HEK293 (cell line): ENCODE results near the gene PHYKPL.

Source experiments
- CTCF ChIA-PET: fragments of 350-600 bp; formaldehyde crosslinking; extraction: SDS; loops from one replicate; lab custom pipeline; 2021; ENCODE audit warnings: antibody characterized with exemption; lab: Yijun Ruan, JAX
- POLR2A ChIA-PET: fragments of 300-600 bp; formaldehyde crosslinking; extraction: SDS; loops from one replicate; lab custom pipeline; 2020; ENCODE audit warnings: antibody characterized with exemption, inconsistent platforms; lab: Yijun Ruan, JAX
- H3K27ac ChIP-seq: fragments of 200-500 bp; sonication (Bioruptor generic); 2 replicates; pipeline ENCODE4 v1.5.1; 2014; ENCODE audit warnings: low read depth, low read length, control low read depth, inconsistent platforms; ENCODE audit errors: extremely low read depth
- H3K36me3 ChIP-seq, 2 experiments: fragments of 200-500 bp in 1 of 2; sonication (Bioruptor generic) in 1 of 2; 1 replicate in 1 of 2; 2 replicates in 1 of 2; pipeline ENCODE4 v1.5.1; 2014 to 2017; ENCODE audit warnings: inconsistent platforms in 2 of 2, low read length in 2 of 2; ENCODE audit not compliant: control insufficient read depth in 2 of 2, insufficient read depth in 1 of 2
- H3K4me1 ChIP-seq: fragments of 200-500 bp; sonication (Bioruptor generic); 2 replicates; pipeline ENCODE4 v1.5.1; 2014; ENCODE audit warnings: mild to moderate bottlenecking, low read length, inconsistent platforms; ENCODE audit not compliant: control insufficient read depth, insufficient read depth
- H3K4me3 ChIP-seq: 2 replicates; pipeline ENCODE4 v1.5.1; 2011; ENCODE audit warnings: low read depth, mild to moderate bottlenecking, control low read depth, low read length, moderate library complexity
- H3K9me3 ChIP-seq: fragments of 200-500 bp; sonication (Bioruptor generic); 2 replicates; pipeline ENCODE4 v1.5.1; 2014; ENCODE audit warnings: low read depth, low read length, inconsistent platforms; ENCODE audit not compliant: control insufficient read depth, insufficient read depth
- AEBP2 ChIP-seq: fragments of 450-650 bp; formaldehyde crosslinking; IDR thresholded peaks from 2 replicates; pipeline ENCODE4 v1.5.1; 2016; ENCODE audit warnings: missing biosample characterization, missing genetic modification characterization, borderline replicate concordance
- PRDM6 ChIP-seq: fragments of 450-650 bp; formaldehyde crosslinking; IDR thresholded peaks from 2 replicates; pipeline ENCODE4 v1.5.1; 2017; ENCODE audit warnings: missing biosample characterization, missing genetic modification characterization
- SETDB1 ChIP-seq: IDR thresholded peaks from one replicate; pipeline ENCODE4 v1.6.1; 2017; ENCODE audit warnings: mild to moderate bottlenecking, low read length, moderate library complexity, mixed read lengths; ENCODE audit not compliant: insufficient read length
- ZBTB1 ChIP-seq: fragments of 450-650 bp; formaldehyde crosslinking; IDR thresholded peaks from 2 replicates; pipeline ENCODE4 v1.5.1; 2016; ENCODE audit warnings: missing biosample characterization, missing genetic modification characterization
- ZBTB20 ChIP-seq: fragments of 450-650 bp; formaldehyde crosslinking; IDR thresholded peaks from 2 replicates; pipeline ENCODE4 v1.5.1; 2016; ENCODE audit warnings: missing biosample characterization, missing genetic modification characterization
- ZFP3 ChIP-seq: fragments of 450-650 bp; formaldehyde crosslinking; IDR thresholded peaks from 2 replicates; pipeline ENCODE4 v1.5.1; 2016; ENCODE audit warnings: low read depth, missing biosample characterization, missing genetic modification characterization
- ZFP41 ChIP-seq: fragments of 450-650 bp; formaldehyde crosslinking; IDR thresholded peaks from 2 replicates; pipeline ENCODE4 v1.5.1; 2016; ENCODE audit warnings: missing biosample characterization, missing genetic modification characterization, borderline replicate concordance
- ZNF121 ChIP-seq: fragments of 450-650 bp; formaldehyde crosslinking; IDR thresholded peaks from 2 replicates; pipeline ENCODE4 v1.5.1; 2016; ENCODE audit warnings: missing biosample characterization, missing genetic modification characterization
- ZNF155 ChIP-seq: fragments of 450-650 bp; formaldehyde crosslinking; IDR thresholded peaks from 2 replicates; pipeline ENCODE4 v1.5.1; 2016; ENCODE audit warnings: missing biosample characterization, missing genetic modification characterization
- ZNF157 ChIP-seq: fragments of 450-650 bp; formaldehyde crosslinking; IDR thresholded peaks from 2 replicates; pipeline ENCODE4 v1.5.1; 2016; ENCODE audit warnings: missing biosample characterization, missing genetic modification characterization
- ZNF18 ChIP-seq: fragments of 450-650 bp; formaldehyde crosslinking; IDR thresholded peaks from 2 replicates; pipeline ENCODE4 v1.5.1; 2016; ENCODE audit warnings: missing biosample characterization, missing genetic modification characterization
- ZNF211 ChIP-seq: fragments of 450-650 bp; formaldehyde crosslinking; IDR thresholded peaks from 2 replicates; pipeline ENCODE4 v1.5.1; 2016; ENCODE audit warnings: low read depth, missing biosample characterization, missing genetic modification characterization
- ZNF394 ChIP-seq: fragments of 450-650 bp; formaldehyde crosslinking; IDR thresholded peaks from 2 replicates; pipeline ENCODE4 v1.5.1; 2016; ENCODE audit warnings: missing biosample characterization, missing genetic modification characterization, mild to moderate bottlenecking, moderate library complexity, borderline replicate concordance
- ZNF555 ChIP-seq: fragments of 450-650 bp; formaldehyde crosslinking; conservative IDR thresholded peaks from 2 replicates; pipeline ENCODE4 v1.5.1; 2017; ENCODE audit warnings: missing biosample characterization, mild to moderate bottlenecking, missing genetic modification characterization, inconsistent platforms
- ZNF624 ChIP-seq: fragments of 450-650 bp; formaldehyde crosslinking; IDR thresholded peaks from 2 replicates; pipeline ENCODE4 v1.5.1; 2017; ENCODE audit warnings: missing biosample characterization, missing genetic modification characterization
- ZNF660 ChIP-seq: fragments of 450-650 bp; IDR thresholded peaks from 2 replicates; pipeline ENCODE4 v1.5.1; 2018; ENCODE audit warnings: missing biosample characterization, mild to moderate bottlenecking, missing genetic modification characterization
- ZNF792 ChIP-seq: fragments of 450-650 bp; formaldehyde crosslinking; IDR thresholded peaks from 2 replicates; pipeline ENCODE4 v1.5.1; 2016; ENCODE audit warnings: missing biosample characterization, missing genetic modification characterization

Gene PHYKPL

GRCh38 chr5:178221282-178221681 lies 11.3 kb downstream of the PHYKPL start:
- Histone ChIP-seq H3K36me3 (peaks cover 32 to 74% of the 10 kb centered on the region in 2 experiments), H3K4me3 (no peak overlapping the region), H3K9me3 (no peaks in the 10 kb centered on the region), H3K27ac (no peak overlapping the region), H3K4me1 (no peaks in the 10 kb centered on the region)
- TF ChIP-seq ZFP41 (tag by site-specific recombination) = no peak
- no peak for TF ChIP-seq ZNF394 (tag by site-specific recombination)
- no peak for TF ChIP-seq AEBP2
- TF ChIP-seq ZNF157 (tag by site-specific recombination) = no peak
- no peak for TF ChIP-seq ZNF555 (tag by site-specific recombination)
- no peak for TF ChIP-seq ZNF624 (tag by site-specific recombination)
- TF ChIP-seq ZBTB1 (tag by site-specific recombination) = no peak
- no peak for TF ChIP-seq SETDB1
- ChIA-PET CTCF (no interaction called here), POLR2A (interaction anchor here (0.9 to 2.0 kb wide), 3 partner anchors 9 to 13 kb away, joined by 4 to 7 read pairs (median 6); partner anchors contain the start of gene PHYKPL)

GRCh38 chr5:178218827-178219226 lies 13.8 kb downstream of the PHYKPL start:
- Histone ChIP-seq H3K27ac (no peak overlapping the region), H3K4me1 (no peaks in the 10 kb centered on the region), H3K9me3 (no peaks in the 10 kb centered on the region), H3K4me3 (no peak overlapping the region), H3K36me3 (peaks cover 35 to 78% of the 10 kb centered on the region in 2 experiments)
- POLR2A ChIA-PET = no interaction called here
- TF ChIP-seq ZFP3 (tag by site-specific recombination) = no peak
- peak; percentile 54; the same call in 1 of the 2 replicates for TF ChIP-seq PRDM6 (tag by site-specific recombination)
- CTCF ChIA-PET = interaction anchor here (0.8 kb wide), 1 partner anchor 11 kb away, joined by 3 read pairs; no protein-coding TSS in a partner anchor

GRCh38 chr5:178218237-178218776 lies 14.3 kb downstream of the PHYKPL start:
- no peak for TF ChIP-seq ZNF155 (tag by site-specific recombination)
- TF ChIP-seq ZNF660 = 0 out of 2 replicates have a peak, but pooled peaks have one; percentile 23
- no peak overlapping the region for H3K27ac ChIP-seq
- H3K36me3 ChIP-seq = peaks cover 35 to 78% of the 10 kb centered on the region in 2 experiments
- no peak overlapping the region for H3K4me3 ChIP-seq
- H3K4me1 ChIP-seq = no peaks in the 10 kb centered on the region
- CTCF ChIA-PET = no interaction called here
- POLR2A ChIA-PET = no interaction called here
- no peaks in the 10 kb centered on the region for H3K9me3 ChIP-seq

GRCh38 chr5:178216779-178217178 lies 15.8 kb downstream of the PHYKPL start:
- no peaks in the 10 kb centered on the region for H3K4me1 ChIP-seq
- ChIA-PET POLR2A (interaction anchor here (0.7 to 5.3 kb wide), 2 partner anchors 12 to 368 kb away, joined by 4 to 45 read pairs; partner anchors contain the start of gene HNRNPAB), CTCF (interaction anchor here (1.6 kb wide), 1 partner anchor 18 kb away, joined by 4 read pairs; no protein-coding TSS in a partner anchor)
- TF ChIP-seq ZBTB20 (tag by site-specific recombination) (no peak), ZNF792 (tag by site-specific recombination) (no peak), ZNF211 (tag by site-specific recombination) (no peak), ZNF121 (tag by site-specific recombination) (peak; percentile 62; the same call in 1 of the 2 replicates), ZNF18 (tag by site-specific recombination) (no peak)
- no peak overlapping the region for H3K27ac ChIP-seq
- no peak overlapping the region for H3K4me3 ChIP-seq
- no peaks in the 10 kb centered on the region for H3K9me3 ChIP-seq
- peaks cover 35 to 79% of the 10 kb centered on the region in 2 experiments for H3K36me3 ChIP-seq
